GM21786 (cell line): ENCODE results near the gene NHSL1.

Experiments used
- ATAC-seq: cut with Tn5 transposase; IDR thresholded peaks from one replicate; pipeline ENCODE4 v1.9.1; 2021; ENCODE audit not compliant: unreplicated experiment

The NHSL1 gene

GRCh38 chr6:138404666-138405337 is 94.5 kb downstream of the NHSL1 start:
- ATAC-seq = no peak

- ATAC-seq = peak; percentile 75
Observed at GRCh38 chr6:138403801-138404665, 95.3 kb downstream of the NHSL1 start, which contains the start of gene HEBP2. TSS of gene HEBP2 (plus strand) at chr6:138404223. CDS start at chr6:138404496, 273 bp downstream.

GRCh38 chr6:138403324-138403800 is 95.9 kb downstream of the NHSL1 start:
- ATAC-seq = no peak

GRCh38 chr6:138402838-138403187 is 96.5 kb downstream of the NHSL1 start:
- no peak for ATAC-seq

- no peak for ATAC-seq
Observed at GRCh38 chr6:138401960-138402837, 97.1 kb downstream of the NHSL1 start.

GRCh38 chr6:138400326-138400725 is 99.0 kb downstream of the NHSL1 start:
- ATAC-seq = no peak

- no peak for ATAC-seq
Observed at GRCh38 chr6:138397128-138398122, 101.9 kb downstream of the NHSL1 start.

GRCh38 chr6:138396709-138397108 is 102.6 kb downstream of the NHSL1 start:
- no peak for ATAC-seq

- no peak for ATAC-seq
Observed at GRCh38 chr6:138393871-138394783, 105.2 kb downstream of the NHSL1 start.

GRCh38 chr6:138389551-138389950 is 109.7 kb downstream of the NHSL1 start:
- no peak for ATAC-seq

- ATAC-seq = no peak
Observed at GRCh38 chr6:138387577-138388368, 111.5 kb downstream of the NHSL1 start.

- no peak for ATAC-seq
Observed at GRCh38 chr6:138386897-138387296, 112.4 kb downstream of the NHSL1 start.

- ATAC-seq = no peak
Observed at GRCh38 chr6:138383776-138384175, 115.5 kb downstream of the NHSL1 start.

- ATAC-seq = no peak
Observed at GRCh38 chr6:138382498-138383265, 116.6 kb downstream of the NHSL1 start.

GRCh38 chr6:138378463-138378862 is 120.8 kb downstream of the NHSL1 start:
- no peak for ATAC-seq

- no peak for ATAC-seq
Observed at GRCh38 chr6:138377844-138378243, 121.5 kb downstream of the NHSL1 start, which contains the start of gene SMIM28. TSS of gene SMIM28 (plus strand) at chr6:138377905. CDS start at chr6:138378073, 168 bp downstream.

GRCh38 chr6:138377042-138377441 is 122.3 kb downstream of the NHSL1 start:
- ATAC-seq = no peak
